Osteoblast (primary cell): Measurements from ENCODE around the gene JADE2. TPM values are rescaled to one million over a fixed set of nuclear protein-coding genes. Genes with fewer than 3 reads are reported as not detected.

Experiments
- DNase-seq: peaks from one replicate; pipeline ENCODE4 v3.0.0; 2011; ENCODE audit warnings: low spot score, mixed read lengths; ENCODE audit not compliant: insufficient read length; ENCODE audit errors: missing footprints
- H2AFZ ChIP-seq: 2 replicates; pipeline ENCODE4 v1.6.0; 2011; ENCODE audit warnings: mild to moderate bottlenecking, low read length
- H3K27ac ChIP-seq: 2 replicates; pipeline ENCODE4 v1.5.1; 2011; ENCODE audit warnings: mild to moderate bottlenecking, low read depth, low read length, moderate library complexity
- H3K27me3 ChIP-seq: 2 replicates; pipeline ENCODE4 v1.6.0; 2012; ENCODE audit warnings: mild to moderate bottlenecking, control low read depth, inconsistent platforms, low read length, moderate library complexity; ENCODE audit not compliant: insufficient read depth
- H3K36me3 ChIP-seq: 2 replicates; pipeline ENCODE4 v1.5.1; 2011; ENCODE audit warnings: mild to moderate bottlenecking, low read length, control low read depth, moderate library complexity; ENCODE audit not compliant: insufficient read depth
- H3K4me1 ChIP-seq: 2 replicates; pipeline ENCODE4 v1.5.1; 2011; ENCODE audit warnings: mild to moderate bottlenecking, low read length, control low read depth, moderate library complexity; ENCODE audit not compliant: insufficient read depth
- H3K4me2 ChIP-seq: 2 replicates; pipeline ENCODE4 v1.6.0; 2011; ENCODE audit warnings: mild to moderate bottlenecking, low read length; ENCODE audit not compliant: insufficient read depth
- H3K4me3 ChIP-seq: fragments of 200-600 bp; sonication (generic); 3 replicates; pipeline ENCODE4 v1.5.1; 2012; ENCODE audit warnings: mild to moderate bottlenecking, low read length, inconsistent platforms; ENCODE audit not compliant: insufficient read depth
- H3K79me2 ChIP-seq: 2 replicates; pipeline ENCODE4 v1.6.0; 2012; ENCODE audit warnings: mild to moderate bottlenecking, low read length, control low read depth, inconsistent platforms; ENCODE audit not compliant: insufficient read depth
- H3K9me3 ChIP-seq: 2 replicates; pipeline ENCODE4 v1.5.1; 2011; ENCODE audit warnings: low read depth, low read length, control low read depth
- H4K20me1 ChIP-seq: 2 replicates; pipeline ENCODE4 v1.6.0; 2012; ENCODE audit warnings: mild to moderate bottlenecking, low read length, control low read depth; ENCODE audit not compliant: insufficient read depth
- CTCF ChIP-seq: IDR thresholded peaks from 2 replicates; pipeline ENCODE4 v1.5.1; 2011; ENCODE audit warnings: mild to moderate bottlenecking, low read depth, low read length, moderate library complexity; ENCODE audit errors: extremely low read depth
- total RNA-seq: library from RNA; depleted of rRNA; stranded (reverse); fragments of >200 nt; gene quantifications from 2 replicates; pipeline ENCODE4 v1.2.3, GENCODE V29; 2012

Gene JADE2
- total RNA-seq, 1 donor, result 26.8 TPM

DNA sequence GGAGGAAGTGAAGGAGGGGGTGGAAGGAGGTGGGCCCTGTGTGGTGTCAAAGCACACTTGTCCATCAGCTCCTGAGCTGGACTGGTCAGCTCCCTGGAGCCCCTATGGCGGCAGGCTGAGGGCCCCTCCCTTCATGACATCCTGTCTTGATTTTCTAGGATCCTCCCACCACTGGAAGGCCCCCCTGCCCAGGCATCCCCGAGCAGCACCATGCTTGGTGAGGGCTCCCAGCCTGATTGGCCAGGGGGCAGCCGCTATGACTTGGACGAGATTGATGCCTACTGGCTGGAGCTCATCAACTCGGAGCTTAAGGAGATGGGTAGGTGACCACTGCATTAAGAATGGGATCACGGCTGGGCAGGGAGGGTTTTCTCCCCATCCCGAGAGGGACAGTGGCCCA lies 34.2 kb downstream of the JADE2 start:
- H3K9me3 ChIP-seq, result no peaks in the 10 kb centered on the region
- no peak overlapping the region for H3K4me3 ChIP-seq
- H3K36me3 ChIP-seq, result peaks cover 38% of the 10 kb centered on the region
- peaks cover 21% of the 10 kb centered on the region for H3K79me2 ChIP-seq
- no peak for TF ChIP-seq CTCF
- H2AFZ ChIP-seq, result no peak overlapping the region
- H3K4me2 ChIP-seq, result no peak overlapping the region
- no peaks in the 10 kb centered on the region for H3K27me3 ChIP-seq
- peak; percentile 63 for DNase-seq
- H4K20me1 ChIP-seq, result no peaks in the 10 kb centered on the region
- peaks cover 31% of the 10 kb centered on the region for H3K4me1 ChIP-seq
- no peak overlapping the region for H3K27ac ChIP-seq

DNA sequence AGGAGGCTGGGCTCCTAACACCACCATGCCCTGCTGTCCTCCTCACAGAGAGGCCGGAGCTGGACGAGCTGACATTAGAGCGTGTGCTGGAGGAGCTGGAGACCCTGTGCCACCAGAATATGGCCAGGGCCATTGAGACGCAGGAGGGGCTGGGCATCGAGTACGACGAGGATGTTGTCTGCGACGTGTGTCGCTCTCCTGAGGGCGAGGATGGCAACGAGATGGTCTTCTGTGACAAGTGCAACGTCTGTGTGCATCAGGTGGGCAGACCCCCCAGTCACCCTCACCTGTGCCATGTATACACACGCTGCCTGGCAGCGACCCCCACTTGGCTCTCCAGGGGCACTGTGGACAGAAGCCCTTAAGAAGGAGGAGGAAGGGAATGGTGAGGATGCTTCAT lies 35.2 kb downstream of the JADE2 start:
- Histone ChIP-seq H3K27ac (no peak overlapping the region), H3K4me3 (no peak overlapping the region), H4K20me1 (no peaks in the 10 kb centered on the region), H3K4me2 (no peak overlapping the region), H3K79me2 (peaks cover 21% of the 10 kb centered on the region), H3K27me3 (no peaks in the 10 kb centered on the region), H2AFZ (no peak overlapping the region), H3K9me3 (no peaks in the 10 kb centered on the region), H3K36me3 (peaks cover 45% of the 10 kb centered on the region), H3K4me1 (peaks cover 20% of the 10 kb centered on the region)
- no peak for TF ChIP-seq CTCF
- peak; percentile 84 for DNase-seq

DNA sequence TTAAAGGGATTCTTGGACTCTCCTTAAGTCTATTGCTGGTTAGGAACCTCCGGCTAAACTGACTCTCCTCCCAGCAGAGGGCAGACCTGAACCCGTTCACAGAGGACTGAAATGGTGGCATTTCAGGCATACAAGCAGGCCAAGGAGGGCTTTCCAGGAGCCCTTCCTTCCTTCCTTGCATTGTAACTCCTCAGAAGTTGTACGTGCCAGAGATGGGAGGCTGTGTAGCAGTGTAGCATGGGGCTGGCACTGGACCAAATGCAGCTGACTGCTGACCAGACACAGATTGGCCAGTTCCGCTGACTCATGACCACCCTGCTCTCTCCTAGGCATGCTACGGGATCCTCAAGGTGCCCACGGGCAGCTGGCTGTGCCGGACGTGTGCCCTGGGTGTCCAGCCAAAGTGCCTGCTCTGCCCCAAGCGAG lies 36.4 kb downstream of the JADE2 start:
- H3K9me3 ChIP-seq, result no peaks in the 10 kb centered on the region
- no peak overlapping the region for H3K4me2 ChIP-seq
- H3K36me3 ChIP-seq, result peaks cover 50% of the 10 kb centered on the region
- peak; percentile 97 for DNase-seq
- peaks cover 10% of the 10 kb centered on the region for H3K4me1 ChIP-seq
- H3K27ac ChIP-seq, result peak overlapping the region; percentile 2
- H3K79me2 ChIP-seq, result peaks cover 17% of the 10 kb centered on the region
- no peaks in the 10 kb centered on the region for H4K20me1 ChIP-seq
- peak; percentile 57 for TF ChIP-seq CTCF
- H2AFZ ChIP-seq, result no peak overlapping the region
- H3K27me3 ChIP-seq, result no peaks in the 10 kb centered on the region
- H3K4me3 ChIP-seq, result no peak overlapping the region

GRCh38 chr5:134563221-134563620 lies 37.8 kb downstream of the JADE2 start:
- Histone ChIP-seq H3K27ac (no peak overlapping the region), H2AFZ (no peak overlapping the region), H3K79me2 (peaks cover 16% of the 10 kb centered on the region), H3K27me3 (no peaks in the 10 kb centered on the region), H3K4me2 (no peak overlapping the region), H3K9me3 (no peaks in the 10 kb centered on the region), H3K4me1 (peaks cover 16% of the 10 kb centered on the region), H4K20me1 (no peaks in the 10 kb centered on the region), H3K4me3 (no peak overlapping the region), H3K36me3 (peaks cover 52% of the 10 kb centered on the region)
- TF ChIP-seq CTCF, result no peak
- peak; percentile 10 for DNase-seq
